HG03175 (cell line): ENCODE measurements around the gene SPPL2B.
"Not testable (repeated sequence)": the region's sequence is repeated elsewhere in the genome, so short reads cannot be mapped to it uniquely, and the experiment has no call there.

ENCODE experiments used
- ATAC-seq: cut with Tn5 transposase; IDR thresholded peaks from one replicate; pipeline ENCODE4 v1.9.1; 2021; ENCODE audit warnings: mild to moderate bottlenecking, moderate library complexity; ENCODE audit not compliant: unreplicated experiment

Gene SPPL2B

DNA sequence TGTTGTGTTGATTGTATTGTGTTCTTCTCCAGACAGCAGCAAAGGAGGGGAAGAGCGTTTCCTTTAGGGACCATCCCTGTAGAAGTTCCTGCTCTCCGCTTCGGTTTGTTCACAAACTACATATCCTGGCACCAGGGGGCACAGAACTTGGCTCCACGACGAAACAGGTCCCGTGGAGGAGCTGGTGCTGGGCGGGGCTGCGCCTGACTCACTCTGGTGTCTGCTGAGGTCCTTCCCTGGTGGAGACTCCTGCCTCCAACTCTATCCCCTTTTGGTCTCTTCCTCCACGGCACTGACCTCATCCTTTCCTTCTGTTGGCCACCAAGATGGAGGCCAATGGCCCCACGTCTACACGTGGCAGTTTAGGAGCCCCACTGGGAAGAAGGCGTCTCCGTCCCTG, 46.3 kb downstream of the SPPL2B start:
- ATAC-seq = no peak

DNA sequence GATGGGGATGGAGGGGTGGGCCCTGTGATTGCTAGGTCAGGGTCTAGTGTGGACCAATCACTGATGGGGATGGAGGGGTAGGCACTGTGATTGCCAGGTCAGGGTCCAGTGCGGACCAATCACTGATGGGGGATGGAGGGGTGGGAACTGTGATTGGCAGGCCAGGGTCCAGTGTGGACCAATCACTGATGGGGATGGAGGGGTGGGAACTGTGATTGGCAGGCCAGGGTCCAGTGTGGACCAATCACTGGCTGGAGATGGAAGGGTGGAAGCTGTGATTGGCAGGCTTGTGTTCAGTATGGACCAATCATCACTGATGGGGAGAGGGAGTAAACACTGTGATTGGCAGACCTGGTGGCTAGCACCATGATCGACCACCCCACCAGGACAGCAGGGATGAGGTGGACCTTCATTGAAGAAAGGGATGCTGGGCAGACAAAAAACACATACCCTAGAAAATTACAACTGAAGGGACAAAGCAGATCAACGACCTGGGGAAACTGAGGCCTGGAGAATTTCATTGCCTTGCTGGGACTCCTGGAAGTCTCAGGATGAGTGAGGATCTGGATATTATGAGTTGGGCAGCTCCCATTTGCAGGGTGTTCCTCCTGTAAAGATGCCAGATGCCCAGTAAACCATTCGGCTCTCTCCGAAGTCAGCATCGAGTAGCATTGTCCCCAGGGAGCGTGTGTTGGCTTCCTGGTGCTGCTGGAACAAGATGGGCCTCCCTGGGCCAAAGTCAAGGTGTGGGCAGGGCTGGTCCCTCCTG, 47.1 kb downstream of the SPPL2B start:
- no peak for ATAC-seq

DNA sequence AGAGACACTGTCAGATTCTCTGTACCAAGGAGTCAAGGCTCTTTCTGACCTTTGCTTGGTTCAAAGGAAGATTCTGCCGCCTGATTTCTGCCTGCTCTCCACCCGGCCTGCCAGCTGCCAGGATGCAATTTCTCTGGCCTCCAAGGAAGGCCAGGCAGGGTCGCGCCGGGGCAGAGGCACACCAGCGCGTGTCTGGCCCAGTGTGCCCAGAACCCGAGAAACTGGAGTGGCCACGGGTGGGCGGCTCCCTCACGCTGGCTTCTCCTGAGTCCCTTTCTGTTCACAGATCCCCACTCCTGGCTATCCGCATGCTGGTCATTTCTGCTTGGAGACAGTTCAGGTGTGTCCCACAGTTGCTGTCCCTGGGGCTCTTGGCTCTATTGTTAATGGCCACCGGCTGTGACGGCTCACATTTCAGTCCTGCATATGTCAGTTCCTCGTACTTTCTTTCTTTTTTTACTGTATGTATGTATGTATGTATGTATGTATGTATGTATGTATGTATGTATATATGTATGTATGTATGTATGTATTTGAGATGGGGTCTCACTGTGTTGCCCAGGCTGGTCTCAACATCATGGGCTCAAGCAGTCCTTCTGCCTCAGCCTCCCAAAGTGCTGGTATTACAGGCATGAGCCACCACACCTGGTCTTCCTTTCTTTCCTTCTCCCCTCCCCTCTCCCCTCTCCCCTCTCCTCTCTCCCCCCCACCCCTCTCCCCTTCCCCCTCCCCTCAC, 48.5 kb downstream of the SPPL2B start:
- no peak for ATAC-seq

DNA sequence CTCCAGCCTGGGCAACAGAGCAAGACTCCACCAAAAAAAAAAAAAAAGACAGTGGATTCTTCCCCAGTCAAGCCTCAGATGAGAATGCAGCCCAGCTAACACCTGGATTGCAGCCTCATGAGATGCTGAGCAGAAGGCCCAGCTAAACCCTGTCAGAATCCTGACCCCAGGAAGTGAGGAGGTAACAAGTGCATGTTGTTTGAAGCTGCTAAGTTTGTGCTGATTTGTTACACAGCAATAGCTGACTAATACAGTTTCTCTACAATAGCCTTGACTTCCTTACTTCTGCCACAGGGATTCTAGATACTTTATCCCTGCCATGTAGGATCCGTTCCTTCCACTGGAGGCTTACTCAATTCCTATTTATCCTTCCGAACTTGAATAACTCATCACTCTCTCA, 52.1 kb downstream of the SPPL2B start:
- no peak for ATAC-seq

DNA sequence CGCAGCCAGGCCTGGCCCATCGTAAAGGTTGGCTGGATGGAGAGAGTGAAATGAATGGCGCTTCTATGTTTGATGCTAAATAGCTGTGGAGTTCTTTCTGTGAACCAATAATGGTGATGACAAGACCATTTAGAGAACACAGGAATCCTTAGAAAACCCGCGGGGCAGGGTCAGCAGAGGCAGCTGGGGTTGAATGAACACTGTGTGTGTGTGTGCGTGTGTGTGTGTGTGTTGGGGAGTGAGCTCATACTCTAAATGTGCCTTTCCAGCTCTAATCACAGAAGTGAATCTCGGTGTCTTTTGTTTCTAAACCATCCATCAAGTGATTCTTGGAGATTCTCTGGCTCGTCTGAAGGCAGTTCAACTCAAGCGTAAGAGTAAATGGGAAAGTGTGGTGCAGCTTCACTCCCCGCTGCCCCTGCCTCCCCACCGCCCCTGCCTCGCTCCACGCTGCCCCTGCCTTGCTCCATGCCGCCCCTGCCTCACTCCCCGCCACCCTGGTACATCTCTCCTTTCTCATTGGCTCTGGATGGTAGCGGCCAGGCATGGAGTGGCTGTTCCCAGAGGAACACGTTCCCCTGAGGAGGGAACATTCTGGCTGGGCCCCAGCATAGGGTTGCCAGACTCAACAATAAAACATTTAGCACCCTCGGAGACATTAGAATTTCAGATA, 52.8 kb downstream of the SPPL2B start:
- ATAC-seq = no peak

DNA sequence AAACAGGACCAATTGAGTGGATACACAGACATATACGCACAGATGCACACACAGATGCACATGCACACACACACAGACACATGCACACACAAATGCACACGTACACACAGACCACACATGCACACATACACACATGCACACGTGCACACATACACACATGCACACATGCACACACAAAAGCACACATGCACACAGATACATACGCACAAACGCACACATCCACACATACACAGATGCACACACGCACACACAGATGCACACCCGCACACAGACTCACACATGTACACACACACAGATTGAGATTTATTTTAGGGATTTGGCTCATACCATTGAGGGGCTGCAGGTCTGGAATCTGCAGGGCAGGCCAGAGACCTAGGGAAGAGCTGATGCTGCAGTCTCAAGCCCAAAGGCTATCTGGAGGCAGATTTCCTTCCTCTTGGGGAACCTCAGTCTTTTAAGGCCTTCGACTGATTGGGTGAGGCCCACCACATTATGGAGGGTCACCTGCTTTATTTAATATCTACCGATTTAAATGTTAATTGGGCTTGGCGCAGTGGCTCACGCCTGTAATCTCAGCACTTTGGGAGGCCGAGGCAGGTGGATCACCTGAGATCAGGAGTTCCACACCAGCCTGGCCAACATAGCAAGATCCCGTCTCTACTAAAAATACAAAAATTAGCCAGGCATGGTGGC, 54.2 kb downstream of the SPPL2B start:
- no peak for ATAC-seq

DNA sequence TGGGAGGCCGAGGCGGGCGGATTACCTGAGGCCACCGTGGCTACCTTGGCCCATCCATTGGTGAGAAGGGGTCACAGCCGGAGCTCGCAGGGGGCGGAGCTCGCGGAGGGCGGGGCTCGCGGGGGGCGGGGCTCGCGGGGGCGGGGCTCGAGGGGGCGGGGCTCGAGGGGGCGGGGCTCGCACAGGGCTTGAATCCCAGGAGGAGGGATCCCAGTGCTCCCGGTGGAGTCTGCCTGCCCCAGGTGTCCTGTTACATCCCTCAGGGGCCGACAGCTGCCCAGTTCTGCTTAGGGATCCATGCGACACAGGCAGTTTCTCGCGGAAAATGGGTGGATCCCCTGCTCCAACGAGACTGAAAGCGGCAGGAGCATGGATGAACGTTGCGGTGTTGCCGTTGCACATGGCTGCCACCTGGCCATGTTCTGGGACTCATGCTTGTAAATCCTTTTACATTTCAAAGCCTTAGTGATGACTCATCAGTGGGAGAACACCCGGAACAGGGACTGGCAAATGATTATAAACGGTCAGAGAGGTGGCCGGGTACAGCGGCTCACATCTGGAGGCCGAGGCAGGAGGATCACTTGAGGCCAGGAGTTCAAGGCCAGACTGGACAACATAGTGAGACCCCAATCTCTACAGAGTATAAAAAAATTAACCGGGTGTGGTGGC, 56.7 kb downstream of the SPPL2B start:
- no peak for ATAC-seq

DNA sequence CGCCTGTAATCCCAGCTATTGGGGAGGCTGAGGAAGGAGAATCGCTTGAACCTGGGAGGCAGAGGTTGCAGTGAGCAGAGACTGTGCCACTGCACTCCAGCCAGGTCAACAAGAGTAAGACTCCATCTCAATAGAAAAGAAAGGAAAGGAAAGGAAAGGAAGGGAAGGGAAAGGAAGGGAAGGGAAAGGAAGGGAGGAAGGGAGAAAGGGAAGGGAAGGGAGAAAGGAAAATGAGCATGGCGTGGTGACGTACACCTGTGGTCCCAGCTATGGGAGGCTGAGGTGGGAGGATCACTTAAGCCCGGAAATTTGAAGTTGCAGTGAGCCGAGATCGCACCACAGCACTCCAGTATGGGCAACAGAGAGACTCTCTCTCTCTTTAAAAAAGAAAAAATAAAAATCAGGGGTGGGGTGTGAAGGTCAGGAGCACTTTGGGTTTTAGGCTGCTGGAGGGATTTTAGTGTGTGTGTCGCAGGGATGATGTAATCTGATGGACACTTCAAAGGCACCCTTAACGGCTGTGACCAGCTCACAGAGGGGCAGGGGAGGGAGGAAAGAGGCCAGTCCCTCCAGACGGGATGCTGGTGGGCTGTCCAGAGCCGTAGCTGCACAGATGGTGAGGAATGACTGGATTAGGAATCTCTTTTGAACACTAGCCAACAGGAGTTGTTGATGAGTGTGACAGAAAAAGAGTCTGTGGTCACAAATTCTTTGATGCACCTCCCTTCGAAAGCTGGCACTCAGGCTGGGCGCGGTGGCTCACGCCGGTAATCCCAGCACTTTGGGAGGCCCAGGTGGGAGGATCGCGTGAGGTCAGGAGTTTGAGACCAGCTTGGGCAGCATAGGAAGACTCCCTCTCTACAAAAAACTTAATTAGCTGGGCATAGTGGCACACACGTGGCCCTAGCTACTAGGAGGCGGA, 59.1 kb downstream of the SPPL2B start:
- no peak for ATAC-seq

DNA sequence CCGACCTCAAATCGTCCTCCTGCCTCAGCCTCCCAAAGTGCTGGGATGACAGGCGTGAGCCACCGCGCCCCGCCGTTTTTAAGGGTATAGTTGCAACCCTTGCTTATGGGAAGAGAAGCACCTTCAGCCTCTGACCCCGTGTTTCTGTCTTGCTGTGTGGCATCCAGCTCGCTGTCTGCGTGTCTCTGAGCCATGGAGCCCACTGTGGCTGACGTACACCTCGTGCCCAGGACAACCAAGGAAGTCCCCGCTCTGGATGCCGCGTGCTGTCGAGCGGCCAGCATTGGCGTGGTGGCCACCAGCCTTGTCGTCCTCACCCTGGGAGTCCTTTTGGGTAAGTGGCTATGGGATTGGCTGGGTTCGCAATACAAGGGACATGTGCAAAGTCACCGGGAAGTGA, 61.1 kb downstream of the SPPL2B start:
- ATAC-seq = no peak

DNA sequence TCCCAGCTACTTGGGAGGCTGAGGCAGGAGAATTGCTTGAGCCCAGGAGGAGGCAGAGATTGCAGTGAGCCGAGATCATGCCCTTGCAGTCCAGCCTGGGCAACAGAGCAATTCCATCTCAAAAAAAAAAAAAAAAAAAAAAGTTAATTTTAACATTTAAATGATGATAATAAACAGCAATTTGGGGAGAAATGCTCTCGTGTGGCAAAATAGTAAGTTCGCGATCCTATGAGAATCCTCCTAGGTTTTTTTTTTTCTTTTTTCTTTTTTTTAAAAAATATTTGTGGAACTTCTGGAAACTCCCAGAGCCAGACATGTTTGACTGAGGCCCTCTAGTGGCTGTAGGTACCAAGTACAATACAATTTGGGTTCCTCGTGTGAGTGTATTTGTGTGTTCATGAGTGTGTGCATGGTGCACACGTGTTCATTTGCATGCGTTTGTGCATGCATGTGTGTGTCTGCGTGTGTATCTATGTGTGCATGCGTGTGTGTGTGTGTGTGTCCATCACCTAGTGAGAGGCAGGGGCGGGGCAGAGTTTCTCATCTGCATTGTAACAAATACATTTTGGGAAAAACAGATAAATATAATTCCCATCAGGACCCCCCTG, 62.7 kb downstream of the SPPL2B start:
- ATAC-seq = no peak

DNA sequence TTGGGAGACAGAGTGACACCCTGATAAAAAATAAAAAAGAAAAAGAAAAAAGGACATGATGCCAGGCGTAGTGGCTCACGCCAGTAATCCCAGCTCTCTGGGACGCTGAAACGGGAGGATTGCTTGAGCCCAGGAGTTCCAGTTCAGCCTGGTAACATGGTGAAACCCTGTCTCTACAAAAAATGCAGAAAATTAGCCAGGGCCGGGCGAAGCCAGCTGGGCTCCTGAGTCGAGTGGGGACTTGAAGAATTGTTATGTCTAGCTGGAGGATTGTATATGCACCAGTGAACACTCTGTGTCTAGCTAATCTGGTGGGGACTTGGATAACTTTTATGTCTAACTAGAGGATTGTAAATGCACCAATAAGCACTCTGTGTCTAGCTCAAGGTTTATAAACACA, 63.9 kb downstream of the SPPL2B start:
- ATAC-seq = no peak

DNA sequence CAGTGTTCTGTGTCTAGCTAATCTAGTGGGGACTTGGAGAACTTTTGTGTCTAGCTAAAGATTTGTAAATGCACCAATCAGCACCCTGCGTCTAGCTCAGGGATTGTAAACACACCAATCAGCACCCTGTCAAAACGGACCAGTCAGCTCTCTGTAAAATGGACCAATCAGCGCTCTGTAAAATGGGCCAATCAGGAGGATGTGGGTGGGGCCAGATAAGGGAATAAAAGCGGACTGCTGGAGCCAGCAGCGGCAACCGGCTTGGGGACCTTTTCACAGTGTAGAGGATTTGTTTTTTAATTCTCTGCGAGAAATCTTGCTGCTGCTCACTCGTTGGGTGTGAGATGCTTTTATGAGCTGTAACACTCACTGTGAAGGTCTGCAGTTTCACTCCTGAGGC, 64.4 kb downstream of the SPPL2B start:
- not testable (repeated sequence) for ATAC-seq

DNA sequence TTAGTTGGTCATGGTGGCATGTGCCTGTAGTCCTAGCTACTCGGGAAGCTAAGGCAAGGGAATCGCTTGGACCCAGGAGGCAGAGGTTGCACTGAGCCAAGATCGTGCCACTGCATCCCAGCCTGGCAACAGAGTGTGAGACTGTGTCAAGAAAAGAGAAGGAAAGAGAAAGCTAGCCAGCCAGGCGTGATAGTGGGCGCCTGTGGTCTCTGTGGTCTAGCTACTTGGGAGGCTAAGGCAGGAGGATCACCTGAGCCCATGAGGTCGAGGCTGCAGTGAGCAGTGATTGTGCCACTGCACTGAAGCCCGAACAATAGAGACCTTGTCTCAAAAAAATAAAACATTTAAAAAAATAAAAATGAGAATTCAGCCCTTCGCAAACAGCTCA, 65.6 kb downstream of the SPPL2B start:
- ATAC-seq = no peak

DNA sequence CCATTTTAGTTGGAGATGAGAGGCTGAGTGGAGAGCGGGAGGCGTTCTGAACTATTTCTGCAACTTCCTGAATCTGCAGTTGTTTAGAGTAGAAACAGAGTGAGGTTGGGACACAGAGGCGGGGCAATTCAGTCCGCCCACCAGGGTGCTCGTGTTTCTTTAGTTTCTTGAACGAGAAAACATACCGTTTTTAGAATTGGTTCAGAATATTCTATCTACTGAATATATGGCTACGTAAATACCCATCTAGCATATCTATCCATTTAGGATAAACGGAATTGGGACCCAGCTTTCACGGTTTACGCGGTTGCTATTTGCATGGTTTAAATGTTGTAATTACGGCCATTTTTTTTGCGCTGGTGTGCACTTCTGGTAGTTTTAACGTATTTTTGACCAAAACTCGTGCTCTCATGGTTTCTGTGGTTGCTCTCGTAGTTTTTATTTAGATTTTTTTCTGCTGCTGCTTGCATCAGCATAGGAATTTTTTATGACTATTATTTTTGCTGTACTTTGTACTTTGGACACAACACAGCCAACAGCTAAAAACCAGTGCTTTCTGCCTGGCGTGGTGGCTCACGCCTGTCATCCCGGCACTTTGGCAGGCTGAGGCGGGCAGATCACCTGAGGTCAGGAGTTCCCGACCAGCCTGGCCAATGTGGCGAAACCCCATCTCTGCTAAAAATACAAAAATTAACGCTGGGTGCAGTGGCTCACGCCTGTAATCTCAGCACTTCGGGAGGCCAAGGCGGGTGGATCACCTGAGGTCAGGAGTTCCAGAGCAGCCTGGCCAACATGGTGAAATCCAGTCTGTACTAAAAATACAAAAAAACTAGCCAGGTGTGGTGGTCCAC, 66.2 kb downstream of the SPPL2B start:
- ATAC-seq = no peak

DNA sequence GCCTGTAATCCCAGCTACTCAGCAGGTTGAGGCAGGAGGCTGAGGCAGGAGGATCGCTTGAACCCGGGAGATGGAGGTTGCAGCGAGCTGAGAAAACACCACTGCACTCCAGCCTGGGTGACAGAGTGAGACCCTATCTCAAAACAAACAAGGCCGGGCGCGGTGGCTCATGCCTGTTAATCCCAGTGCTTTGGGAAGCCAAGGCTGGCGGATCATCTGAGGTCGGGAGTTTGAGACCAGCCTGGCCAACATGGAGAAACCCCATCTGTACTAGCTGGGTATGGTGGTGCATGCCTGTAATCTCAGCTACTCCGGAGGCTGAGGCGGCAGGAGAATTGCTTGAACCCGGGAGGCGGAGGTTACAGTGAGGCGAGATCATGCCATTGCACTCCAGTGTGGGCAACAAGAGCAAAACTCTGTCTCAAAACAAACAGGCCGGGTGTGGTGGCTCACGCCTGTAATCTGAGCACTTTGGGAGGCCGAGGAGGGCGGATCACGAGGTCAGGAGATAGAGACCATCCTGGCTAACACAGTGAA, 66.9 kb downstream of the SPPL2B start:
- ATAC-seq = not testable (repeated sequence)

DNA sequence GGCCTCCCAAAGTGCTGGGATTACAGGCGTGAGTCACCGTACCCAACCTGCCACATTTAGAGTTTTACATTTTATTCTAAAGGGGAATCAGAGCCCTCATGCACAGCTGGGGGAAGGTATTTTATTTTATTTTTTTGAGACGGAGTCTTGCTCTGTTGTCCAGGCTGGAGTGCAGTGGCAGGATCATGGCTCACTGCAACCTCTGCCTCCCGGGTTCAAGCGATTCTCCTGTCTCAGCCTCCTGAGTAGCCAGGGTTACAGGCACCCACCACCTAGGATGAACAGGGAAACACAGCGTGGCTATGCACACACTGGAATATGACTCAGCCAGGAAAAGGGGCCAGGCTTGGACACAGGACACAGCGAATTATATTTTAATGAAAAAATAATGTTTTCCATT, 68.7 kb downstream of the SPPL2B start:
- not testable (repeated sequence) for ATAC-seq

DNA sequence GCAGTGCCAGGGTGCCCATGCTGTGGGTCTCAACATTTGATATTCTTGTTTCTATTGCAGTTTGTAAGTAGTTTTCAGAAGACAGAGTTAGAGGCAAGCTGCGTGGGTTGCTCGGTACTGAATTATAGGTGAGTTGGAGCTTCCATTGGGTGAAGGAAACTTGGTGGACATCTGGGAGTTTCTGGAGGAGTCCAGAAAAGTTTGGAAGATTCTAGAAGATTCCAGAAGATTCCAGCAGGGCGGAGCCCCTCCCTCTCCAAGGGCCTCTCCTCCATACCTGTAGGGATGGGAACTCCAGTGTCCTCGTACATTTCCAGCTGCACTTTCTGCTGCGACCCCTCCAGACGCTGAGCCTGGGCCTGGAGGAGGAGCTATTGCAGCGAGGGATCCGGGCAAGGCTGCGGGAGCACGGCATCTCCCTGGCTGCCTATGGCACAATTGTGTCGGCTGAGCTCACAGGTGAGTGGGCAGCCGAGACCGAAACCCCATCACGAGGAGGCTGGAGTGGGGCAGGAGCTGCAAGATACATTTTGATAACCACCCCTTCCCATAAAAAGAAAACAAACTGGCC, 70.3 kb downstream of the SPPL2B start:
- no peak for ATAC-seq

DNA sequence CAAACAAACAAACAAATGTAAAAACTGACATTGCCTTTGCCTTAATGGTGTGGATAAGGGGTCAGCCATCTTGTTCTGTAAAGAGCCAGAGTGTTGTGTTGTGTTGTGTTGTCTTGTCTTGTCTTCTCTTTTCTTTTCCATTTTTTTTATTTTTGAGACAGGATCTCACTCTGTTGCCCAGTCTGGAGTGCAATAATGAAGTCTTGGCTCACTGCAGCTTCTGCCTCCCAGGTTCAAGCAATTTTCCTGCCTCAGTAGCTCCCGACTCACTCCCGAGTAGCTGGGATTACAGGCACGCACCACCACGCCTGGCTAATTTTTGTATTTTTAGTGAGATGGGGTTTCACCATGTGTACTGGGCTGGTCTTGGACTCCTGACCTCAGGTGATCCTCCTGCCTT, 71.1 kb downstream of the SPPL2B start:
- no peak for ATAC-seq
